Smooth muscle cell (in vitro differentiated cells): ENCODE data around the gene RNH1. TPM values are rescaled to one million over a fixed set of nuclear protein-coding genes. Genes with fewer than 3 reads are reported as not detected.

Experiments
- DNase-seq: peaks from one replicate; lab custom pipeline; 2025; ENCODE audit not compliant: unreplicated experiment; lab: John Stamatoyannopoulos, UW
- H2AFZ ChIP-seq: fragments of 200-600 bp; sonication (generic); 2 replicates; pipeline ENCODE4 v1.6.0; 2016; ENCODE audit warnings: antibody characterized with exemption, low read depth, mild to moderate bottlenecking
- H3F3A ChIP-seq: fragments of 200-600 bp; sonication (generic); 2 replicates; pipeline ENCODE4 v1.6.0; 2017; ENCODE audit warnings: antibody characterized with exemption, low read depth
- H3K27ac ChIP-seq: fragments of 200-600 bp; sonication (generic); 2 replicates; pipeline ENCODE4 v1.5.1; 2016; ENCODE audit warnings: low read depth, mild to moderate bottlenecking
- H3K27me3 ChIP-seq: fragments of 200-600 bp; sonication (generic); 2 replicates; pipeline ENCODE4 v1.6.1; 2016; ENCODE audit warnings: low read depth, mild to moderate bottlenecking
- H3K36me3 ChIP-seq: fragments of 200-600 bp; sonication (generic); 2 replicates; pipeline ENCODE4 v1.5.1; 2016; ENCODE audit warnings: low read depth
- H3K4me1 ChIP-seq: fragments of 200-600 bp; sonication (generic); 2 replicates; pipeline ENCODE4 v1.5.1; 2016; ENCODE audit warnings: low read depth
- H3K4me2 ChIP-seq: fragments of 200-600 bp; sonication (generic); 2 replicates; pipeline ENCODE4 v1.6.0; 2016; ENCODE audit warnings: mild to moderate bottlenecking
- H3K4me3 ChIP-seq: fragments of 200-600 bp; sonication (generic); 2 replicates; pipeline ENCODE4 v1.5.1; 2016; ENCODE audit warnings: mild to moderate bottlenecking
- H3K79me2 ChIP-seq: fragments of 200-600 bp; sonication (generic); 2 replicates; pipeline ENCODE4 v1.6.0; 2016; ENCODE audit warnings: low read depth, mild to moderate bottlenecking
- H3K9ac ChIP-seq: fragments of 200-600 bp; sonication (generic); 2 replicates; pipeline ENCODE4 v1.6.0; 2016; ENCODE audit warnings: low read depth
- H3K9me3 ChIP-seq: fragments of 200-600 bp; sonication (generic); replicated peaks from 2 replicates; pipeline ENCODE4 v1.5.1; 2016; ENCODE audit warnings: low read depth
- H4K20me1 ChIP-seq: fragments of 200-600 bp; sonication (generic); 2 replicates; pipeline ENCODE4 v1.6.0; 2016; ENCODE audit warnings: low read depth
- WGBS: methylation state at CpG from one replicate; pipeline ENCODE4 v1.1.7; 2016; ENCODE audit warnings: low lambda C conversion rate; 5-methylcytosine and 5-hydroxymethylcytosine counted together
- polyA plus RNA-seq: library from polyadenylated mRNA; unstranded; fragments of >200 nt; fragmentation: Nextera tagmentation; extraction: Ambion mirVana; gene quantifications from 2 replicates; pipeline ENCODE4 v1.2.1, GENCODE V29; 2016
- total RNA-seq: library from RNA; depleted of rRNA; stranded (reverse); fragments of >200 nt; gene quantifications from 2 replicates; pipeline ENCODE4 v1.2.3, GENCODE V29; 2014
- TF ChIP-seq, protein P1 (sequence below): fragments of 200-600 bp; sonication (generic); IDR thresholded peaks from 2 replicates; pipeline ENCODE4 v1.5.1; 2017; ENCODE audit warnings: borderline replicate concordance, mild to moderate bottlenecking, antibody characterized with exemption; ENCODE audit not compliant: insufficient read depth, poor library complexity, severe bottlenecking

The RNH1 gene
- total and polyA plus RNA-seq, 2 experiments from 2014 or later = 91.3 to 243 TPM

DNA sequence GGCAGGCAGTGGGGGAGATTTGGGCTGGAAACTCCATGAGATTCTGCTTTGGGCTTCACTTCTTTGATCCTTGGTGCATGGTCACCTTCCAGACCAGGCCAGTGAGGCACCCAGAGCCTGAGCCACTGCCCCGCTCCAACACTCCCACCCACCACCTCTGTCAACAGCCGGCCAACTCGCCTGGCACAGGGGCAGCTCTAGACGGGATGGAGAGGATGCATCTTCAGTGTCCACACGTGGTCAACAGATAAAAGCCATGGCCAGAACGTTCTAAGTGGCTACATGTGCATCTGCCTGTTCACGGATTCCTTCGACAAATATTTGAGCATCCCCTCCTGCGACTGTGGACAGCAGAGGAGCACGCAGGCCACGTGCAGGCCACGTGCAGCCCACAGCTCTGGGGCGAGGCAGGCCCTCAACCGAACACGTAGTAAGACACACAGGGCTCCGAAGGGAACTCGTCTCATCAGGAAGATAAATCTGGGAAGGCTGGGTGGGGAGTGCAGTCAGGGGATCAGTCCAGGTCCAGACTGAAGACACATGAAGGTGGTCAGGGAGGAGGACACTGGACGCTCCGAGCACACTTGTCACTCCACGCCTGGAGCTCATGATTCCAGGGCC is 31.5 kb upstream of the RNH1 start:
- TF ChIP-seq, protein P1, sequence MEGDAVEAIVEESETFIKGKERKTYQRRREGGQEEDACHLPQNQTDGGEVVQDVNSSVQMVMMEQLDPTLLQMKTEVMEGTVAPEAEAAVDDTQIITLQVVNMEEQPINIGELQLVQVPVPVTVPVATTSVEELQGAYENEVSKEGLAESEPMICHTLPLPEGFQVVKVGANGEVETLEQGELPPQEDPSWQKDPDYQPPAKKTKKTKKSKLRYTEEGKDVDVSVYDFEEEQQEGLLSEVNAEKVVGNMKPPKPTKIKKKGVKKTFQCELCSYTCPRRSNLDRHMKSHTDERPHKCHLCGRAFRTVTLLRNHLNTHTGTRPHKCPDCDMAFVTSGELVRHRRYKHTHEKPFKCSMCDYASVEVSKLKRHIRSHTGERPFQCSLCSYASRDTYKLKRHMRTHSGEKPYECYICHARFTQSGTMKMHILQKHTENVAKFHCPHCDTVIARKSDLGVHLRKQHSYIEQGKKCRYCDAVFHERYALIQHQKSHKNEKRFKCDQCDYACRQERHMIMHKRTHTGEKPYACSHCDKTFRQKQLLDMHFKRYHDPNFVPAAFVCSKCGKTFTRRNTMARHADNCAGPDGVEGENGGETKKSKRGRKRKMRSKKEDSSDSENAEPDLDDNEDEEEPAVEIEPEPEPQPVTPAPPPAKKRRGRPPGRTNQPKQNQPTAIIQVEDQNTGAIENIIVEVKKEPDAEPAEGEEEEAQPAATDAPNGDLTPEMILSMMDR = no peak
- Histone ChIP-seq H3K36me3 (no peaks in the 10 kb centered on the region), H3K27ac (no peak overlapping the region), H3K9me3 (no peaks in the 10 kb centered on the region), H2AFZ (no peak overlapping the region), H3F3A (no peaks in the 10 kb centered on the region), H3K4me3 (no peak overlapping the region), H3K27me3 (no peaks in the 10 kb centered on the region), H4K20me1 (peaks cover 11% of the 10 kb centered on the region), H3K79me2 (peaks cover 14% of the 10 kb centered on the region), H3K4me2 (no peak overlapping the region), H3K4me1 (peaks cover 5% of the 10 kb centered on the region), H3K9ac (no peak overlapping the region)
- DNase-seq = no peak
- 93% methylated on average over 20 of the region's 20 CpGs for WGBS

DNA sequence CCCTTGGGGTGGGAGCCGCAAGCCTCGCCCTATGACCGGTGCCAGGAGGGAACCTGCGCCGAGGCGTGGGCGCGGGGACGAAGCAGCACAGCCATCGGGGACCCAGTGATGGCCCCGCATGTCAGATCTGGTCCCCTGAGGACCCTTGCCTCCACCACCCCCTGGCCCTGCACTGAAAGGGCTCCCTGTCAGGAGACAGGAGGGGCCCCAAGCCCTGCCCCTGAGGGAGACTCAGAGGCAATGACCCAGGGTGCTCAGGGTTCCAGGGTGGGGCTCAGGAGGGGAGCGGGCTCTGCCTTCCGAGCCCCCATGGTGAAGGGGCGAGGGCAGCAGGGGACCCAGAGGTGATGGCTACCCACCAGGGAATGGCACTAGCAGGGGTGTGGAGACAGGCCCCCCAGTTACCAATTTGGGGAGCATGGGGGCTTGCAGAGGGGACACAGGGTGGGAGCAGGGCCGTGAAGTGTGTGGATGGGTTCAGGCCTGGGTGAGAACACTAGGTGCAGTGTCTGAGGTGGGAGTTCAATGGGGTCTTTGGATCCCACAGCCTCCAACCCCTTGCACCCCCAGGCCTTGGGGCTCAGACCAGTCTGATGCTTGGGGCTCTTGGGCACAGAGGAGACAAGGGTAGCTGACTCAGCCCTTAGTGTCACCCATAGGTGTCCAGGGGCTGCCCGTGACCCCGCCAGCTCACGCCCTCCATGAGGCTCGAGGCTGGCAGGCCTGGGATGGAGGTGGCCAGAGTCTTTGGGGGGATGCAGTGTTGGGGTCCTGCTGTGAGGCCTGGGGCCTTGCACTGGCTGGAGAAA is 30.8 kb upstream of the RNH1 start:
- H2AFZ ChIP-seq = no peak overlapping the region
- no peaks in the 10 kb centered on the region for H3K27me3 ChIP-seq
- DNase-seq = no peak

DNA sequence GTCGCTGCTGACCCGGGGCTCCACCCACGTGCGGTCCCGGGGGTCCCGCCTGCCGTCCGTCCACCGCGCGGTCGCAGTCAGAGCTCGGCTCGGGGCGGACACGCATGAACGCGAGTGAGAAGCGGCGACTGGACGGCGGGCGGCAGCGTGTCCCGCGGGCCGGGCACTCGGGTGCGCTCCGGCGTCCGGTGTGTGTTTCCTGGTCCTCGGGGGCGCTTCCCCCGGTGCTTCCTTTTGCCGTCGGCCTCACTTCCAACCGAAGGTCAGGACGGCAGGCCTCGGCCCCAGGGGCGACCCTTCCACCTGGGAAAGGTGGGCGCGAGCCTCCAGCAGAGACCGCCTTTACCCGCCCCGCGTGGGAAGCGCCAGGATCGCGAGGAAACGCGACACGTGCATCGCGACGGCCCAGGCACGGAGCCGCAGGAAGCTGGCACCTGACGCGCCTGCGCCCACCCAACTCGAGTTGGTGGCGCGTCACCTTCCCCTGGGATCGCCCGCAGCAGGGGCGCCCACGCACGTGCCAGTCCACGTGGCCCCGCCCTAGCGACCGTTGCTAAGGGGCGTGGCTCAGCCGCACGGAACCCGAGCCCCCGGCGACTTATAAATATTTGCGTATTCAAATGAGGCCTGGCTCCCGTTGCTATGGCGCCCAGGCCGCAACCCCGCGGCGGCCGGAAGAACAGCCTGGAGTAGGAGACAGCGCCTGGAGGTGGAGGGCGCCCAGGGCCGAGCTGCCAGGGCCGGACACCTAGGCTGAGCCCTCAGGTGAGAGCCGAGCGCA is 30.0 kb upstream of the RNH1 start, which contains the start of gene LRRC56:
Gene LRRC56, plus strand, starts transcription at position 687 of the 781 bp plus-strand sequence. CDS start 3,158 bp downstream, outside the sequence.
- no peaks in the 10 kb centered on the region for H3K27me3 ChIP-seq

More for the DNA sequence above, 30.8 kb upstream of the RNH1 start:
- H4K20me1 ChIP-seq = peaks cover 18% of the 10 kb centered on the region
- no peaks in the 10 kb centered on the region for H3K9me3 ChIP-seq
- H3K36me3 ChIP-seq = no peaks in the 10 kb centered on the region
- H3K79me2 ChIP-seq = peaks cover 16% of the 10 kb centered on the region
- no peak overlapping the region for H3K27ac ChIP-seq
- H3K9ac ChIP-seq = peak overlapping the region; percentile 80
- peak overlapping the region; percentile 70 for H3K4me3 ChIP-seq
- TF ChIP-seq, protein P1 = no peak
- WGBS = 46% methylated on average over 19 of the region's 19 CpGs
- peak overlapping the region; percentile 95 for H3K4me2 ChIP-seq
- H3K4me1 ChIP-seq = peaks cover 5% of the 10 kb centered on the region
- no peaks in the 10 kb centered on the region for H3F3A ChIP-seq

More for the DNA sequence above, 30.0 kb upstream of the RNH1 start, which contains the start of gene LRRC56:
- no peak within 1 kb of the TSS for H2AFZ ChIP-seq
- H3K36me3 ChIP-seq = no peaks in the 10 kb centered on the region
- H3K4me3 ChIP-seq = peak within 1 kb of the TSS; percentile 70
- no peaks in the 10 kb centered on the region for H3F3A ChIP-seq
- H4K20me1 ChIP-seq = peaks cover 26% of the 10 kb centered on the region
- H3K9ac ChIP-seq = peak within 1 kb of the TSS; percentile 80
- peaks cover 5% of the 10 kb centered on the region for H3K4me1 ChIP-seq
- WGBS = 3% methylated on average over 88 of the region's 93 CpGs
- H3K79me2 ChIP-seq = peaks cover 16% of the 10 kb centered on the region
- peak within 1 kb of the TSS; percentile 22 for H3K27ac ChIP-seq
- no peaks in the 10 kb centered on the region for H3K9me3 ChIP-seq
- TF ChIP-seq, protein P1 = no peak
- peak; percentile 74 for DNase-seq
- peak within 1 kb of the TSS; percentile 95 for H3K4me2 ChIP-seq
